NCI-H82 treated with DMSO at 0.1 percent for 48 hours (cell line): ENCODE results near the gene ENAH.
"Not testable (repeated sequence)": the region's sequence is repeated elsewhere in the genome, so short reads cannot be mapped to it uniquely, and the experiment has no call there.

ENCODE experiments used
- DNase-seq: peaks from one replicate; lab custom pipeline; 2025; ENCODE audit not compliant: unreplicated experiment; lab: John Stamatoyannopoulos, UW

The ENAH gene

DNA sequence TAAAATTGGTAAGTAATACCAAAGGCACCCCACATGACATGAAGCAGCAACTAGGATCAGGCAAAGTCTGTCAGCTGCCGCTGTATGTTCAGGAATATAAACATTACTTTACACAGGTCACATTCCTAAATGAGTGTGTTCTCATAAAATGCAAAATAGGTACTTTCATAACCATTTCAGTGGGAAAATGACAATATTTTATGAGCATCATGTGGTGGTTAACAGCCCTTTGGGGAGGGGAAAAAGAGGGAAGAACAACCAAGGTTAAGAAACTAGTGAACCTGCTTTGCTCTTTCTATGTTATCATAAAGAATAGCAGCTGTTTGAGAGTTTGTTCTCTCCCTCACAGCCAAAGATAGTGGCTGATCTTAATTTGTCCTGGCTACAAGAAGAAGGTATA, 119.7 kb downstream of the ENAH start:
- no peak for DNase-seq

DNA sequence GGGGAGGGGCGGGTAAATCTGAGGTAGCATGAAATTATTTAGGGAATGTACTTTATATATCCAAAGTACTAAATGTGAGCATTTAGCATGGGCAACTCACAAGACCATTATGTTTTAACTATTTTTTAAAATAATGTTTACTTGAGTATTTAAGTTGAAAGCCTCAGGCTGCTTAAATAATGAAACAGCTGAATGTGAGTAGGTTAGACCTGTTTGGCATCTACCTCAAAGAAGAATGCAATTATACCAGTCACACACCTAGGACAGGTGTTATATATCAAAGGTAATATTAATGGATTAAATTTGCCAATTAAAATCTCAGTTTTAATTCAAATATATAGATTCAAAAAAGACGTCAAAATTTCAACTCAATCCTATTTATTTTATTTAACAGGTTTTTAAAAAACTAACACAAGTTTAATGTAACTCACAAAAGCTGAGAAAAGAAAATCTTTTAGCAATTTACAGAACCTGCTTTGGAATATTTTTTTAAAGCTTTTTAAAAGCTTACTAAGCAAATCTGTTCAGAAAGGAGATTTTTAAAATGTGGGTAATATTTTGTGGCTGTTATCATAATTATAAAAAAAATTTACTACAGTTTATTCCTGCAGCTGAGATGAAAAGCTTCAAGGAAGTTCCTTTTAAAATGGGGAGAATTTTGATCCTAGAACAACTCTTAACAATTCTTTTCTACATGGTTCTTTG, 120.5 kb downstream of the ENAH start:
- no peak for DNase-seq

DNA sequence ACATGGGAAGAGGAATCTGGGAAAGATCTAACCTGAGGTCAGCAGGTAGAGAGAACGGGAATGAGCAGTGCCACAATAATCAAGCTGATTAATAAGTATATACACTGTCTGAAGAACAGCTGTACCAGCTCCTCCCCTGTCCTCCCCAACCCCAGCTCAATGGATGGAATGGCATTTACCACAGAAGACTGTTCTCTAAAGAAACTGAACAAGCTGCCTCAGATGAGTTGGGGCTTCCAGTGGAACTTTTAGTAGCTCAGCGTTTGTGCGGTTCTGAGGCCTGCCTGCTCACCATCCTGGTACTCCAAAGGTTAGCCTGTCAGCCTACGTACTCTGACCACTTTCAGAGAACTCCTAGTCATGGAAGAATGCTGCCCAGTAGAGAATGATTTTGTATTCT, 123.2 kb downstream of the ENAH start:
- DNase-seq = no peak

DNA sequence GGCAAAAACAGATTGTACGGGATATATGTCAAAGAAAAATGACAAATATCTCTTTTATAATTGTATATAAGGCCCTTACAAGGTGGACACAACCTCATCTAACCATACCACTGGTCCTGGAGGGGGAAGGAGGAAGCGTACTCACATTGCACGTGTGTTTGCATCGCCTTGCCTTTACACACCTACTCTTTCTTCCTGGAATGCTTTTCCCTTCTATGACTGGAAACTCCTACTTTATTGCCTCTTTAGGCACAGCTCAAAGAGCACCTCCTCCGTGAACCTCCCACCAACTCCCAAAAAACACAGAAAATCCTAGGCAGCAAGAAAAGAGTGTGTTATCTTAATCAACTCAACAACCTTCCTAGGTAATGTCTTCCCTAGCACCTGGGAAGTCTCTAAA, 125.3 kb downstream of the ENAH start:
- DNase-seq = no peak

DNA sequence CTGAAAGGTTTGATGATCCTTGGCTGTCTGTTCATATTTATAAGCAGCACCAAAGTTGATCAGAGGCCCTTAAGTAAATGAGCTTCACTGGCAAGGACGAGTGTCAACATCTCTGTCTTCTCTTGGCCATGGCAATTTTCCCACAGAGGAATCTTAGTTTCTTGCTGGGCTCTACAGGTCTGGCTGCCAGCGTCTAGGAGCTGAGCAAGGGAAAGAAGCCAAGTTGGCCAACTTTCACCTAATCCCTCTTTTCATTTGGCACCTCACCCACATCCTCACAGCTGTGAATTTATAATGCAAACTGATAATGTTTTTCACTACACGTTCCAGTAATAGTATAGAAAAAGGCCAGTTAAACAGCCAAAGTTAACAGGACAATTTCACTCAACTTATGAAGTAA, 126.0 kb downstream of the ENAH start:
- no peak for DNase-seq

DNA sequence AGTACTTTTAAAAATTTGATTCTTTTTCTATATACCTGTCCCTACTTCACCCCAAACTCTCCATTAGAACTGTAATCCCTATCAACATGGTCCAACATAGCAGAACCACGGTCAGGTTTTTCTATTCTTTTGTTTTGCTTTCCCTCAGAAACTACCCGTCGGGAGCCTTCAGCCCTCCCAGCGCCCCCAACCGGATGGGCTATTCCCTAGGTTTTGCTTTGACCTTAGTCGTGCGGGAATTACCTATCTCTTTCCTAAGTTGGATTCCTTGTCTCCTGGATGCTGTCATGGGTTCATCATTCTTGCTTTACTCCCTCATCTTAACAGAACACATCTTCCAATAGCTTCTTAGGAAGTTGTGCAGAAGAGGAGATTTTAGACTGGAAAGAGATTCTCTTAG, 127.5 kb downstream of the ENAH start:
- DNase-seq = no peak

DNA sequence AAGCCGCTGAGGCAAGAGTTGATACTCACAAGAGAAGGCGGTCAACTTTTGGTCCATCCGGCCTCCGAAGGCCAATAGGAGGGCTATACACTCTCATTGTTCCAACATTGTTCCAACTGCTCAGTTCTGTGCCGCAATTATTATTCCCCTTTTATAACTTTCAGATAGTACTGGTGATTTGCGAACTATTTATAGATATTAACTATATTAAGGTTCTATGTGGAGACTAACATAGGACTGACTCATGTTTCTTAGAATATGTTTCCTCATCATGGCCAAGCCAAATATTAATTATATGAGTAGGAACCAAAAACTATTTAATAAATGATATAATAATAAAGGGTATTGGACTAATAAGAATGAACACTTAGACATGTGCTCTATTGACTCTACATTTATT, 128.4 kb downstream of the ENAH start:
- DNase-seq = no peak

DNA sequence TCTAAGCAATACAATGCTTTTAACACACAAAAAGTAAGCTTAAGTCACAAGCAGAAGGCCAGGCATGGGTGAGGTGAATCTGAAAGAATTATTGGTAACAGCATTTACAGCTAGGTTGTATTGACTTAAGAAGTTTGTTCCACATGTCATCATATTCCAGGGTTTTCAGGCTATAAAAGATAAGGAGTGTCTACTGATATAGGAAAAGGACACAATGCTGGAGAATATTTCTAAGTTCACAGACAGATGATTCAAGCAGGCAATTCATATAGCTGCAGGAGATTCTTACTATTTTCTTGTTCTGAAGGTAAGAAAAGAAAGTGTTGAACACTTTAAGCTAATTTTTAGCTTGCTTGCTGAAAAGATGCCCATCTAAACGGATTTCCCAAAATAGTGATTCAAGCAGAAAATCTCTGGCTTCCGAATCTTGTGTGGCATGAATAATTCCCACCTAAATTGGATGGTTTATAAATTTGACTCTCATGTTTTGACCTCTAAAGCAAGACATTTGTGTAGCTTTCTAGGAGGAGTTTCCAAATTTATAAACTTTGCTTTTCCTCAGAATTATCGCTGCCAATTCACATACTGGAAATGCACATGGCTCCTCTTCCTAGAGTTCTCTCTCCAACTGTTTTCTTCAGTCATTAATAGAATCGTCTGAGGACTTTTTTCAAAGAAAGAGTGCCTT, 129.5 kb downstream of the ENAH start:
- DNase-seq = no peak

DNA sequence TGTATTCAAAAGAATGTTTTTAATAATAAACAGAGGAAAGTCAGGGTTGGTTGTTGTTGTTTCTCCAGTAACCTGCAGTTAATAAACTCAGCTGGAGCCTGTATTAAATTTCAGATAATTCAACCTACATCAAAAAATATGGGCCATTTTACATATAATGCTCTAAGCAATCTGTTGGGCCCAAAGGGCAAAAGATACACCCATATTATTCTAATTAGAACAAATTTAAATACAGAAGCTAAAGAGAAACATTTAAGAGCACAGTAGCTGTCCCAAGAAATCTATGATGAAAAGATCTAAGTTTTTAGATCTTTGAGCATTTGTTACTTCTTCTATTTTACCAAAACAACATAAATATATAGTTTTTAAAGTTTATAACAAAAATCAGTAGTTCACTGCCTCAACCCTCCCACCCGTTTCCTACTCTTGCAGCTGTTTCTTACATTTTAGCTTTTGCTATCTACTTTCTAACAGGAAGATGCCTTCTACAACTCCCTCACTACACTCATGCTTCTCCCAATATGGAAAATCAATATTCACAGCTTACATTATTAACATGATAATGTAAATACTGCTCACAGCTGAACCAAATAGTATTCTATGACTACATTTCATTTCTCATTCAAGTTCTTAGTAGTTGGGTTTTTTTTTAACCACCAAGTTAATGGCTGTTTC, 130.2 kb downstream of the ENAH start:
- DNase-seq = no peak

DNA sequence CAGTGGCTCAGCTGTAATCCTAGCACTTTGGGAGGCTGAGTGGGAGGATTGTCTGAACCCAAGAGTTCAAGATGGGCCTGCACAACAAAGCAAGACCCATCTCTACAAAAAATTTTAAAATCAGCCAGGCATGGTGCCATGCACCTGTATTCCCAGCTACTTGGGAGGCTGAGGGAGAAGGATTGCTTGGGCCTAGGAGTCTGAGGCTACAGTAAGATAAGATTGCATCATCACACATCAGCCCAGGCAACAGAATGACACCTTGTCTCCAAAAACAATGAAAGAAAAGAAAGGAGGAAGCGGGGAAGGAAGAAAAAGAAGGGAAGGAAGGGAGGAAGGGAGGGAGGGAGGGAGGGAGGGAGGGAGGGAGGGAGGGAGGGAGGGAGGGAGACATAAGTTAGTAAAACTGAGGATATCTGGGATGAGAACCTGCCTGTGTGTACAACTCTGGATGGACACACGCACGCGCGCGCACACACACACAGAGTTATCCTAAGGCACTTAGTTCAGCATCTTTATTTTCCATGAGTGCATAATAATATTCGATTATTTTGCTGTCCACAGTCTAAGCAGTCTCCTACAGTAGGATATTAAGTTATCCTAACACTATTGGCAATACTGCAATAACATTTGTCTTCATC, 132.2 kb downstream of the ENAH start:
- DNase-seq = no peak

DNA sequence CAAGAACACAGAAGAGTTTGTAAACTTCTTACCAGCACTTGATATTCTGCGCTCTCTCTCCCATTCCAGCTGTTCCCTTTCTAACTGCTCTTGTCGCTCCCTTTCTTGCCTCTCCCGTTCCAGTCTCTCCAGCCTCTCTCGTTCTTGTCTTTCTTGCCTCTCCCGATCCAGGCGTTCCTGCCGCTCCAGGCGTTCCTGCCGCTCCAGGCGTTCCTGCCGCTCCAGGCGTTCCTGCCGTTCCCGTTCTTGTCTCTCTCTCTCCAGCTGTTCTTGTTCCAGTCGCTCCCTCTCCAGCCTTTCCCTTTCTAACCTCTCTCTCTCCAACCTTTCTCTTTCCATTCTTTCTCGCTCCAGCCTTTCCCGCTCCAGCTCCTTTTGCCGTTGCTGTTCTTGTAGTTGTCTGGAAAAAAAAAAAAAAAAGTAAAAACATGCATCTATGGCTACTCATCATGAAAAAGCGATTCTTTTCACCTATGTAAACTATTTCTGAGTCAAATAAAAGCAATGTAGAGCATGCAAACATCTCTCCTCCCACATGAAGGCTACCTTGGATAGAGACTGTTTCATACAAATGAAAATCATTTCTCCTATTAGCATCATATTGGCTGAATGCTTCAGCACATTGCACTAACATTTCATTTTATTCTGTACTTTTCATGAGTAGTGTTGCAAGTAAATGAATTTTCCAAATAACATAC, 133.6 kb downstream of the ENAH start:
- no peak for DNase-seq

DNA sequence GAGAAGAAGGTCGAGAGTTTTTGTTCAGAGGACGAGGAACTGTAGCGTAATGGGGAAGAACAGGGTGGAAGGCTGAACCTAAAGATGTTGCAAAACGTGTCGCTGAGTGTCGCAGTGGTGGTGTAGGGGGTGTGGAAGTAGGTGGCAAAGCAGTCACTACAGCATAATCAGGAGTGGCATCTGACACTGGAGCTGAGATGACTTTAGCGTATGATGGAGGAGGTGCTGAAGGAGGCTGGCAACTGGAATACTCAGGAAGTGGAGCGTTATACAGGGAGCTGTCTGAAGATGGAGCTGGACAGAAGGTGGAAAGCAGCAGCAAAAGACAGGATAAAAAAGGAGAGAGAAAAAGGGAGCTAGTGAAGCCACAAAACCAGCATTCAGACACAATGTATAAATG, 135.2 kb downstream of the ENAH start:
- no peak for DNase-seq

DNA sequence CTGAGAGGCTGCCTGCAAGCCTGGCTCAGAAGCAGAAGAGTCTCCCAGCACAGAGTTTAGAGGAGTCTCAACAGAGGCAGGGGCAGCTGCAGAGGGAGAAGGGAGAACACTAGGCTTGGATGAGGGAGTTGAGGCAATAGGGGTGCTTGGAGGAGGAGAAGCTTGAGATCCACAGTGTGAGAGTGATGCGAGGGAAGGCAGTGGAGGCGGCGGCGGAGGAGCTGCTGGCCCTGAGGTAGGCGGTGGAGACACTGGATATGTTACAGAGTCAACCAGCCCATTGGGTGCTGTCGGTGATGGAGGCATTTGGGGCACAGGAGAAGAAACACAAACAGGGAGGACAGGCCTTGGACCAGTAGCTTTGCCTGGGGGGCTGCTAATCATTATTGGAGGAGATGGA, 135.7 kb downstream of the ENAH start:
- no peak for DNase-seq

DNA sequence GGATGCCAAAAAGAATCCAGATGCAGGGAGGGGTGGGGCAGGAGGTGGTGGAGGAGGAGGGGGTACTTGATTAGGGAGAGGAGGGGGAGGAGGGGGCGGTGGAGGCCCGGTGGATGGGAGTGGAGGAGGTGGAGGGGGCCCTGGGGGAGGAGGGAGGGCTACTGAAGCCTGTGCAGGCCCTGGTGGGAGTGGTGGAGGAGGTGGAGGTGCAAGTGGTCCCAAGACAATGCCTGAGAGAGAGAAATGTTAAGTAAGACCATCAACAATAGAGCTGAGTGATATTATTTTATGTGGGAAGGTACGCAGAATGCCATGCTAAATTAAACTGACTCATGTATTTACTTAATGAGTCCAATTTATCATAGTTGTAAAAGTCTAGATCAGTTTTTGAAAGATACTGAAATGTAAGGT, 138.2 kb downstream of the ENAH start:
- DNase-seq = no peak

DNA sequence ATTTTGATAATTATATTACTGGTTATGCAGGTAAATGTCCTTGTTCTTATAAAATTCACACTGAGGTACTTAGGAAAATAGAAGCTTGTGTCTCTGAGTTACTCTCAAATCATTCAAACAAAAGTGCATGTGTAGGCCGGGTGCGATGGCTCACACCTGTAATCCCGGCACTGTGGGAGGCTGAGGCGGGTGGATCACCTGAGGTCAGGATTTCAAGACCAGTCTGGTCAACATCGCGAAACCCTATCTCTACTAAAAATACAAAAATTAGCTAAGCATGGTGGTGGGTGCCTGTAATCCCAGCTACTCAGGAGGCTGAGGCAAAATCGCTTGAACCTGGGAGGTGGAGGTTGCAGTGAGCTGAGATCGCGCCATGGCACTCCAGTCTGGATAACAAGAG, 139.3 kb downstream of the ENAH start:
- DNase-seq = not testable (repeated sequence)

DNA sequence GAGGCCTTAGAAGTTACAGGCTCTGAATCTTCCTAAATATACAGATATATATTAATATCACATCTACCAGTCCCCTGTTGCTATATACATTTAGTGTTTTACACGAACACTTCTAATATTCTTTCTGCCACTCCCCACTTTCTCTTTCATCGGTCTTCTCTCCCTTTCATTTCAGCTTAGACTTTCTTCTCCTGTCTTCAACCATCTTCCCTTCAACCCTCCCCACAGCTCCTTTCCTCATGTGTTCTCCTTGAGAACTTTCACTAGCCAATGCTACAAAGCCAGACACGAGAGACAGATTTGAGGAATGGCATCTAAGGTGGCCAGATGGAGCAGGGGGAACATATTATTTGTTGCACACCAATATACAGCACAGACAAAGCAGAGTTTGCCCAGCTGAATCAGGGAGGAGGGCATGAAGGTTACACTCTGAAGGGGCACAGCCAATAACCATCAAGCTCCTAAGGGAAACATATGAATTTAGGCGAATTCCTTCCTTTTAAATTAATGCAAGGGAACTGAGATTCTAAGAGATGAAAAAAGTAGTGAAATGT, 141.0 kb downstream of the ENAH start:
- DNase-seq = no peak

DNA sequence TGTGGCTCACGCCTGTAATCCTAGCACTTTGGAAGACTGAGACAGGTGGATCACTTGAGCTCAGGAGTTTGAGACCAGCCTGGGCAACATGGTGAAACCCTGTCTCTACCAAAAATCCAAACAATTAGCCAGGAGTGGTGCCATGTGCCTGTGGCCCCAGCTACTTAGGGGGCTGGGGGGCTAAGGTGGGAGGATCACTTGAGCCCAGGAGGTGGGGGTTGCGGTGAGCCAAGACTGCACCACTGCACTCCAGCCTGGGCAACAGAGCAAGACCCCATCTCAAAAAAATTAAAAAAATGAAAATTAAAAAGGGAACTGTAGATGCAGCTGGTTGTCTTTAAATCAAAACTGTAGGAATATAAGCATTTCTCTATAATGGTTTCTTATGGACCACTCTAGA, 142.2 kb downstream of the ENAH start:
- not testable (repeated sequence) for DNase-seq

DNA sequence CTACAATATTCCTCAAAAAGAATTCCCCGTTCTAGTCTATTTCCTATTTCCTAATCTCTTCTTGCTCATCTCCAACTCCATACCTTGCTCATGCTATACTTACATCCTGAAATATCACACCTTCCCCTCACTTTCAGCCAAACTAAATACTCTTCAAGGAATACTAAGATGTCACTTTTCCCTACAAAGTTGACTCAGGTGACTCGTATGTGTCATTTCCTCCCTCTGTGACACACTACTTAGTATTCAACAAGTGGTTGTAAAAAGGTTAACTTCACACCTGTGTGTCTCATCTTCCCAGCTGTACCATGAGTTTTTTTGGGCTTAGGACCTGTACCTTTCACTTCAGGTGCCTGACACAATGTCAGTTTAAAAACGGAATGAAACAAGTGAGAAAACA, 143.2 kb downstream of the ENAH start:
- DNase-seq = no peak

DNA sequence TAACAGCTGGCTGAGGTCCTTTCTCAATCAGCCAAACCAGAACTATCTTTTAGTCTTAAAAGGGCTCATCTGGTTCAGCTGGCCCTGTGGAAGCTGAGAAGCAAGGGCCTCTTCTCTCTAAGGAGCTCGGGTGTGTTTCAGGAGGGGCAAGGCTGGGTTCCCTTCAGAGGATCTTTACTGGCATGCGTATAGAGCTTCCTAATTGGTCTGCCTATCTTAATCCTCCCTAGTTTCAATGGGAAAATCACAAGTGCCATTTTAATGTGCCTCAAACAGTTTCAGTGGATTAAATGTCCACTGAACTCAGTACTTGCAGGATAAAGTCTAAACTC, 143.6 kb downstream of the ENAH start:
- no peak for DNase-seq

DNA sequence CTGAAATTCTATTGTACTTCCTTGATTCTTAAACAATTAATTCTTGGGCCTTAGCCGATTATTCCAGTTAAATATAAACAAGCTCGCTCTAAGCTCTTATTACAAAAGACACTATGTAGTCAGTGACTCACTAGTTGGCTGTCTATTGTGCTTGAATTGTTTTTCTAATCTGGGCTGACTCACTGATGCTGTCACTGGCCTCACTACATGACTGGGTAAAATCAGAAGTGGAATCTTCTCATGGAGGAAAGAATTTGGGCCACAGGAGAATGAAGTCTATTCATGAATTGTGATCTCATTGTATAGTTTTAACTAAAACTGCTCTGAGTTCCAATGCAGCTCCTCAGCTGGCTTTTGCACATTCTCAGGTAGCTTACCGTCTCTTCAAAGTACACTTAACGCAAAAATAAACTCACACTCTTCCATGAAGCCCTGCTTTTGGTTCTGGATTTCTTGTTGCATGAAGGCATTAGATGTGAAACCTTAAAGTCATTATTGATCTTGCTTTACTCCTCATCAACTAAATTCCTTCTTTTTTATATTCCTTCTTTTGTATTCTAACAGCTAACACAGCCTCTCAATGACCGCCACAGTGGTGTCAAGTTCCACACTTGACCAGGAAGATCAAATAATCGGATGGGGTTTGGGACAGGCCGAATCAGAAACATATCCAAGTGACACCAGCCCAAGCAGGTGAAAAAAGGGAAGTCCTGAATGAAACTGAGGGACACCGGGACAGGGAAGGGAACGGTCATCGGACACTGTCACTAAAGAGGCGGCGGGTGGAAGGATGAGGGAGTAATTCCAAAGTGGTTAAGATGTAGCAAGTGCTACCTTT, 144.2 kb downstream of the ENAH start:
- DNase-seq = no peak
